Articular chondrocyte of knee joint (primary cell): ENCODE results near the gene OLAH. TPM values are rescaled to one million over a fixed set of nuclear protein-coding genes. Genes with fewer than 3 reads are reported as not detected.

Experiments used
- total RNA-seq: library from RNA; depleted of rRNA; stranded (reverse); fragments of >200 nt; gene quantifications from 2 replicates; pipeline ENCODE4 v1.2.3, GENCODE V29; 2012

The OLAH gene
- total RNA-seq: not detected in 2 replicates

DNA sequence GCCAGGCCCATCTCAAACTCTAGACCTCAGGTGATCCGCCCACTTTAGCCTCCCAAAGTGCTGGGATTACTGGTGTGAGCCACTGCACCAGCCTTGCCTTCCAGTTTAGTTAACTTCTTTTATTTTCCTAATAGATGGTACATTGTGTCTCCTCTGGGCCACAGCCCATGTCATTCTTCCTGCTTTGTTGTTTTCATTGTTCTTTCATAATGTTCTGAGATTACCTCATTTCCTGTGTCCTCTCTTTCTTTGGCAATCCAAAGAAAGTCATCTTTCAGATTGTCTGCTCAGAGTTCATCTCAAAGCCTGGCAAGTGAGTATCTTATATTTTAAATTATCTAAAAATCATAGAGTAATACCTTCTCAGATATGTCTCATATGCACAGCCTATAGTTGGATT, at the start of gene OLAH:
Gene OLAH, plus strand, starts transcription at position 270 of the 400 bp plus-strand sequence. CDS start 3,346 bp downstream, outside the sequence.

DNA sequence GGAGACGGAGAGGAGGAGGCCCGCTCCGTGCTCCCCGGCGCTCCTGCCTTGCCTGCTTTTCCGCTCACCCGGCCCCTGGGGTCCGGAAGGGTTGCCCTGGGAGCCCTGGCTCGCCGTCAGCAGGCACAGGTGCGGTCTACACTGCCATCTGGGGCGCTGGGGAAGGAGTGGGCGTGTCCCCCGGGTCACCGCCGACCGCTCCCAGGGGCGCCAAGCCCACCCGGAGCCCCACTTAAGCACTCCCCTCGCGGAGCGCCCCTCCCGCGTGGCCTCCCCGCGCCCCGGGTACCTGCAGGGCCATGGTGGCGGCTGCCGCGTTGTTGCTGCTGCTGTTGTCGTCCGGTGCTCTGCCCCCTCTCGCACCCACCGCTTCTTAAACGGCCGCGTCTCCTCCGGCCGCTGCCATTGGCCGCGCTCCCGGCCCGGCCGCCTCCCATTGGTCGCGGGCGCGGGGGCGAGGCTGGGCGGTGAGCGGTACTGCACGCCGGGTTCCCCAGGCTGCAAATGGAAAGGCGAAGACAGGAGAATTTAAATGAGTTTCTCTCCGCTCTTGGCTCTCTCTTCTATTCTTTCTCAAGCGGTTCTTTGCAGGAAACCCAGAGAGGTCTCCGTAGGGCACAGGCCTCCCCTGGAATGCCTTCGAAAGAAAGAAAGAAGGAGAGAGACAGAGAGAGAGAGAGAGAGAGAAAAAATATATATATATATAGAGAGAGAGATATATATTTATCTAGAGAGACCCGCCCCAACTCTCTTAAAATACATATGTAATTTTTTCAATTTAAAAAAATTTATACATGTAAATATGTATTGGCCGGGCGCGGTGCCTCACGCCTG, 44.9 kb downstream of the OLAH start, which contains the start of gene ACBD7:
Gene ACBD7, minus strand, starts transcription at position 349 of the 834 bp plus-strand sequence. Its CDS starts 48 bp downstream, at position 301.

GRCh38 chr10:15097011-15097812, 53.5 kb downstream of the OLAH start, which contains the start of gene RPP38:
RPP38 (plus strand) TSS chr10:15097355; CDS start chr10:15103315, 5,960 bp downstream.

Other genes starting within 250 kb of the OLAH start
- 2.7 and 3.5 TPM in 2 replicates for gene CDNF, start 205.9 kb upstream of the OLAH start, total RNA-seq
- gene HSPA14, start 205.6 kb upstream of the OLAH start, total RNA-seq: 14.8 and 16.2 TPM in 2 replicates
- 15.9 and 17.4 TPM in 2 replicates for gene MSANTD7, start 205.6 kb upstream of the OLAH start, total RNA-seq
- 9.4 and 16.1 TPM in 2 replicates for gene SUV39H2, start 165.1 kb upstream of the OLAH start, total RNA-seq
- gene DCLRE1C, start 89.8 kb upstream of the OLAH start, total RNA-seq: 18.7 and 21.4 TPM in 2 replicates
- gene MEIG1, start 84.6 kb upstream of the OLAH start, total RNA-seq: 0.91 TPM in 1 of 2 replicates, not detected in the other
- 1.0 and 2.4 TPM in 2 replicates for gene ACBD7, start 44.8 kb downstream of the OLAH start, total RNA-seq
- 14.2 and 14.3 TPM in 2 replicates for gene RPP38, start 53.4 kb downstream of the OLAH start, total RNA-seq
- 35.7 and 36.4 TPM in 2 replicates for gene NMT2, start 124.8 kb downstream of the OLAH start, total RNA-seq